Erythroblast (primary cell): ENCODE measurements around the gene MYOD1.

Source experiments
- GATA1 ChIP-seq: IDR thresholded peaks from 2 replicates; pipeline ENCODE4 v1.6.1; 2011; ENCODE audit warnings: low read depth, mild to moderate bottlenecking, control low read depth, low read length, moderate library complexity
- POLR2A ChIP-seq: IDR thresholded peaks from 2 replicates; pipeline ENCODE4 v1.6.1; 2011; ENCODE audit warnings: mild to moderate bottlenecking, low read length

DNA sequence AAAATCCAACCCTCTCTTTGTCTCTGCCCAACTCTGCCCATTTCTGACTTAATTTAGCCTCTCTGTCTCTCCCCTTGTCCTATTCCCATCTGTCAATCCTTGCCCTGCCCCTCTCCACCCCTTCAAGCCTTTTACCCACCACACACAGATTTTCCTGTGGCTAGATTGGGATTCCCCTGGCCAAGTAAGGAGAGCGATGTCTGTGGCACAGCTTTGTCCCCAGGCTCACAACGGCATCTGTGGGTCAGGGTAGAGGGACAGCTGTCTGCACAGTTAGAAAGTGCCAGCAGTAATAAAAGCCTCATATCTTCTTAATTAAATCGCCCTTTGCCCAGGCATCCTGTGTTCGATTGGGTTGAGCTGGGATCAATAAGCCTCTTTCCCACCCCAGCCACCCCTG lies 13.9 kb downstream of the MYOD1 start:
- TF ChIP-seq POLR2A (no peak), GATA1 (no peak)
